Vagina (tissue), 2 donors: ENCODE measurements around the gene MACROD2. TPM values are rescaled to one million over a fixed set of nuclear protein-coding genes. Genes with fewer than 3 reads are reported as not detected.

ENCODE experiments used
- DNase-seq, 2 donors: peaks; one replicate each; pipeline ENCODE4 v3.0.0-alpha.2; 2017; ENCODE audit errors: extremely low spot score in 2 of 2
- H3K27ac ChIP-seq: fragments of 200-600 bp; sonication (generic); one replicate; pipeline ENCODE4 v1.5.1; 2019
- H3K27me3 ChIP-seq: fragments of 200-600 bp; sonication (generic); one replicate; pipeline ENCODE4 v1.5.1; 2019
- H3K36me3 ChIP-seq, 2 donors: fragments of 200-600 bp; sonication (generic); one replicate each; pipeline ENCODE4 v1.5.1; 2017 to 2019
- H3K4me1 ChIP-seq: fragments of 200-600 bp; sonication (generic); one replicate; pipeline ENCODE4 v1.5.1; 2019
- H3K4me3 ChIP-seq, 2 donors: fragments of 200-600 bp; sonication (generic); 1 replicate in 1 of 2; 2 replicates in 1 of 2; pipeline ENCODE4 v1.5.1; 2016 to 2019
- H3K9me3 ChIP-seq: fragments of 200-600 bp; sonication (generic); one replicate; pipeline ENCODE4 v1.5.1; 2019
- CTCF ChIP-seq, 3 experiments: fragments of 450-650 bp in 2 of 3; fragments of 200-600 bp in 1 of 3; sonication (generic) in 1 of 3; IDR thresholded peaks; one replicate each; pipeline ENCODE4 v1.5.1; 2017 to 2019; ENCODE audit warnings: antibody characterized with exemption in 3 of 3, mild to moderate bottlenecking in 2 of 3, moderate library complexity in 2 of 3
- POLR2A ChIP-seq, 2 donors: fragments of 450-650 bp; IDR thresholded peaks; one replicate each; pipeline ENCODE4 v1.6.1; 2017; ENCODE audit warnings: antibody characterized with exemption in 2 of 2, mild to moderate bottlenecking in 2 of 2, moderate library complexity in 2 of 2
- POLR2AphosphoS5 ChIP-seq, 2 donors: sonication (generic); formaldehyde crosslinking; IDR thresholded peaks; one replicate each; pipeline ENCODE4 v1.9.0; 2017; ENCODE audit warnings: antibody characterized with exemption in 2 of 2, mild to moderate bottlenecking in 2 of 2, low read depth in 1 of 2; ENCODE audit not compliant: insufficient read depth in 1 of 2
- intact Hi-C: fragments of 100-400 bp; cut with DNase I; formaldehyde crosslinking; loops from one replicate; pipeline ENCODE4 v1.15.1; 2023
- total RNA-seq: library from RNA; depleted of rRNA; stranded (reverse); fragments of >200 nt; gene quantifications from one replicate; pipeline ENCODE4 v1.2.3, GENCODE V29; 2016

Gene MACROD2
- total RNA-seq, 1 donor from 2014 or later = 12.5 TPM

- Histone ChIP-seq H3K9me3 (no peaks in the 10 kb centered on the region), H3K27ac (no peak overlapping the region), H3K4me3 (no peak overlapping the region), H3K27me3 (no peaks in the 10 kb centered on the region), H3K4me1 (no peaks in the 10 kb centered on the region), H3K36me3 (no peaks in the 10 kb centered on the region)
- TF ChIP-seq POLR2AphosphoS5 (IDR thresholded peaks at IDR 0.05; ENCODE audit: insufficient read depth in 1 of 2, low read depth in 1 of 2) (no peak), POLR2A (IDR thresholded peaks at IDR 0.05) (no peak), CTCF (IDR thresholded peaks at IDR 0.05) (no peak)
- intact Hi-C loops = no loop called here
- DNase-seq = no peak
Measured at GRCh38 chr20:15578113-15578512, 1582.8 kb downstream of the MACROD2 start.

GRCh38 chr20:15579688-15580087 is 1584.4 kb downstream of the MACROD2 start:
- Histone ChIP-seq H3K36me3 (no peaks in the 10 kb centered on the region), H3K27me3 (no peaks in the 10 kb centered on the region), H3K27ac (no peak overlapping the region), H3K4me3 (no peak overlapping the region), H3K4me1 (no peaks in the 10 kb centered on the region), H3K9me3 (no peaks in the 10 kb centered on the region)
- intact Hi-C loops = no loop called here
- DNase-seq = no peak
- TF ChIP-seq POLR2A (IDR thresholded peaks at IDR 0.05) (no peak), CTCF (IDR thresholded peaks at IDR 0.05) (no peak), POLR2AphosphoS5 (IDR thresholded peaks at IDR 0.05; ENCODE audit: insufficient read depth in 1 of 2, low read depth in 1 of 2) (no peak)

- H3K4me3 ChIP-seq = no peak overlapping the region
- TF ChIP-seq POLR2A (IDR thresholded peaks at IDR 0.05) = no peak
- no peak for TF ChIP-seq CTCF (IDR thresholded peaks at IDR 0.05)
- TF ChIP-seq POLR2AphosphoS5 (IDR thresholded peaks at IDR 0.05; ENCODE audit: insufficient read depth in 1 of 2, low read depth in 1 of 2) = no peak
- no peaks in the 10 kb centered on the region for H3K9me3 ChIP-seq
- H3K27ac ChIP-seq = no peak overlapping the region
- no peaks in the 10 kb centered on the region for H3K27me3 ChIP-seq
- H3K36me3 ChIP-seq = no peaks in the 10 kb centered on the region
- H3K4me1 ChIP-seq = no peaks in the 10 kb centered on the region
- intact Hi-C loops = no loop called here
- no peak for DNase-seq
Measured at GRCh38 chr20:15582146-15582760, 1586.9 kb downstream of the MACROD2 start.

- Histone ChIP-seq H3K9me3 (no peaks in the 10 kb centered on the region), H3K4me3 (no peak overlapping the region), H3K27ac (no peak overlapping the region), H3K36me3 (no peaks in the 10 kb centered on the region), H3K27me3 (no peaks in the 10 kb centered on the region), H3K4me1 (no peaks in the 10 kb centered on the region)
- intact Hi-C loops = no loop called here
- TF ChIP-seq POLR2AphosphoS5 (IDR thresholded peaks at IDR 0.05; ENCODE audit: insufficient read depth in 1 of 2, low read depth in 1 of 2) = no peak
- no peak for TF ChIP-seq CTCF (IDR thresholded peaks at IDR 0.05)
- no peak for TF ChIP-seq POLR2A (IDR thresholded peaks at IDR 0.05)
- DNase-seq = no peak
Measured at GRCh38 chr20:15584507-15584906, 1589.2 kb downstream of the MACROD2 start.

GRCh38 chr20:15593081-15593480 is 1597.8 kb downstream of the MACROD2 start:
- no peaks in the 10 kb centered on the region for H3K4me1 ChIP-seq
- H3K4me3 ChIP-seq = no peak overlapping the region
- intact Hi-C loops = no loop called here
- H3K36me3 ChIP-seq = no peaks in the 10 kb centered on the region
- no peak overlapping the region for H3K27ac ChIP-seq
- no peaks in the 10 kb centered on the region for H3K9me3 ChIP-seq
- TF ChIP-seq POLR2A (IDR thresholded peaks at IDR 0.05) = no peak
- no peak for TF ChIP-seq POLR2AphosphoS5 (IDR thresholded peaks at IDR 0.05; ENCODE audit: insufficient read depth in 1 of 2, low read depth in 1 of 2)
- no peak for TF ChIP-seq CTCF (IDR thresholded peaks at IDR 0.05)
- no peaks in the 10 kb centered on the region for H3K27me3 ChIP-seq
- peak in 1 of 2 donors; percentile 29 for DNase-seq
